Vagina (tissue), 2 donors: ENCODE results near the gene GLG1. TPM values are rescaled to one million over a fixed set of nuclear protein-coding genes. Genes with fewer than 3 reads are reported as not detected.

Source experiments
- DNase-seq, 2 donors: peaks; one replicate each; pipeline ENCODE4 v3.0.0-alpha.2; 2017; ENCODE audit errors: extremely low spot score in 2 of 2
- H3K27ac ChIP-seq: fragments of 200-600 bp; sonication (generic); one replicate; pipeline ENCODE4 v1.5.1; 2019
- H3K27me3 ChIP-seq: fragments of 200-600 bp; sonication (generic); one replicate; pipeline ENCODE4 v1.5.1; 2019
- H3K36me3 ChIP-seq, 2 donors: fragments of 200-600 bp; sonication (generic); one replicate each; pipeline ENCODE4 v1.5.1; 2017 to 2019
- H3K4me1 ChIP-seq: fragments of 200-600 bp; sonication (generic); one replicate; pipeline ENCODE4 v1.5.1; 2019
- H3K4me3 ChIP-seq, 2 donors: fragments of 200-600 bp; sonication (generic); 1 replicate in 1 of 2; 2 replicates in 1 of 2; pipeline ENCODE4 v1.5.1; 2016 to 2019
- H3K9me3 ChIP-seq: fragments of 200-600 bp; sonication (generic); one replicate; pipeline ENCODE4 v1.5.1; 2019
- POLR2A ChIP-seq, 2 donors: fragments of 450-650 bp; IDR thresholded peaks; one replicate each; pipeline ENCODE4 v1.6.1; 2017; ENCODE audit warnings: antibody characterized with exemption in 2 of 2, mild to moderate bottlenecking in 2 of 2, moderate library complexity in 2 of 2
- POLR2AphosphoS5 ChIP-seq, 2 donors: sonication (generic); formaldehyde crosslinking; IDR thresholded peaks; one replicate each; pipeline ENCODE4 v1.9.0; 2017; ENCODE audit warnings: antibody characterized with exemption in 2 of 2, mild to moderate bottlenecking in 2 of 2, low read depth in 1 of 2; ENCODE audit not compliant: insufficient read depth in 1 of 2
- intact Hi-C: fragments of 100-400 bp; cut with DNase I; formaldehyde crosslinking; loops from one replicate; pipeline ENCODE4 v1.15.1; 2023
- total RNA-seq: library from RNA; depleted of rRNA; stranded (reverse); fragments of >200 nt; gene quantifications from one replicate; pipeline ENCODE4 v1.2.3, GENCODE V29; 2016
- TF ChIP-seq, protein P1 (sequence below), 3 experiments: fragments of 450-650 bp in 2 of 3; fragments of 200-600 bp in 1 of 3; sonication (generic) in 1 of 3; IDR thresholded peaks; one replicate each; pipeline ENCODE4 v1.5.1; 2017 to 2019; ENCODE audit warnings: antibody characterized with exemption in 3 of 3, mild to moderate bottlenecking in 2 of 3, moderate library complexity in 2 of 3

Gene GLG1
- total RNA-seq, 1 donor from 2014 or later: 76.9 TPM

DNA sequence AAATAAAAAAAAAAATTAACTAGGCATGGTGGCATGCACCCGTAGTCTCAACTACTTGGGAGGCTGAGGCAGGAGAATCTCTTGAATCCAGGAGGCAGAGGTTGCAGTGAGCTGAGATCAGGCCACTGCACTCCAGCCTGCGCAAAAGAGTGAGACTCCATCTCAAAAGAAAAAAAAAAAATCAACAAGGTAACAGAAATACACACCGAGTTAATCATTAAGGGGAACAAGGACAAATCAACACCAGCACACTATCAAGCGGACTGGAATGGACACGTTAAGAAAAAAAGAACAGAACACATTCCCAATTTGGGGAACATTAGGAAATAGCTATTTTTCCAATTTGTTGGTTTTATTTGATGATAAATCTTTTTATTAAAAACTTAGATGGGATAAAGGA, 28.4 kb upstream of the GLG1 start:
- Histone ChIP-seq H3K4me3 (no peak overlapping the region), H3K27me3 (no peaks in the 10 kb centered on the region), H3K27ac (no peak overlapping the region), H3K4me1 (no peaks in the 10 kb centered on the region), H3K9me3 (no peaks in the 10 kb centered on the region), H3K36me3 (peaks cover 0 to 41% of the 10 kb centered on the region in 2 donors)
- DNase-seq: no peak
- intact Hi-C loops: no loop called here
- TF ChIP-seq POLR2A (IDR thresholded peaks at IDR 0.05) (no peak), POLR2AphosphoS5 (IDR thresholded peaks at IDR 0.05; ENCODE audit: insufficient read depth in 1 of 2, low read depth in 1 of 2) (no peak)
- TF ChIP-seq, protein P1, sequence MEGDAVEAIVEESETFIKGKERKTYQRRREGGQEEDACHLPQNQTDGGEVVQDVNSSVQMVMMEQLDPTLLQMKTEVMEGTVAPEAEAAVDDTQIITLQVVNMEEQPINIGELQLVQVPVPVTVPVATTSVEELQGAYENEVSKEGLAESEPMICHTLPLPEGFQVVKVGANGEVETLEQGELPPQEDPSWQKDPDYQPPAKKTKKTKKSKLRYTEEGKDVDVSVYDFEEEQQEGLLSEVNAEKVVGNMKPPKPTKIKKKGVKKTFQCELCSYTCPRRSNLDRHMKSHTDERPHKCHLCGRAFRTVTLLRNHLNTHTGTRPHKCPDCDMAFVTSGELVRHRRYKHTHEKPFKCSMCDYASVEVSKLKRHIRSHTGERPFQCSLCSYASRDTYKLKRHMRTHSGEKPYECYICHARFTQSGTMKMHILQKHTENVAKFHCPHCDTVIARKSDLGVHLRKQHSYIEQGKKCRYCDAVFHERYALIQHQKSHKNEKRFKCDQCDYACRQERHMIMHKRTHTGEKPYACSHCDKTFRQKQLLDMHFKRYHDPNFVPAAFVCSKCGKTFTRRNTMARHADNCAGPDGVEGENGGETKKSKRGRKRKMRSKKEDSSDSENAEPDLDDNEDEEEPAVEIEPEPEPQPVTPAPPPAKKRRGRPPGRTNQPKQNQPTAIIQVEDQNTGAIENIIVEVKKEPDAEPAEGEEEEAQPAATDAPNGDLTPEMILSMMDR (IDR thresholded peaks at IDR 0.05): no peak

DNA sequence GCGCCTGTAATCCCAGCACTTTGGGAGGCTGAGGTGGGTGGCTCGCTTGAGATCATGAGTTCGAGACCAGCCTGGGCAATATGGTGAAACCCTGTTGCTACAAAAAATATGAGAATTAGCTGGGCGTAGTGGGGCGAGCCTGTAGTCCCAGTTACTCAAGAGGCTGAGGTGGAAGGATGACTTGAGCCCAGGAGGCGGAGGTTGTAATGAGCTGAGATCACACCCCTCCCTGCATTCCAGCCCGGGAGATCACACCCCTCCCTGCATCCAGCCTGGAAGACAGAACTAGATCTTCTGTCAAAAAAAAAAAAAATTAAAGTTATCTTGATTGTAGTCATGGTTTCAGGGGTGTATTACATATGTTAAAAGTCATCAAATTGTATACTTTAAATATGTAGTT, 26.8 kb upstream of the GLG1 start:
- no peak for DNase-seq
- intact Hi-C loops: no loop called here
- H3K27me3 ChIP-seq: no peaks in the 10 kb centered on the region
- no peak for TF ChIP-seq POLR2AphosphoS5 (IDR thresholded peaks at IDR 0.05; ENCODE audit: insufficient read depth in 1 of 2, low read depth in 1 of 2)
- TF ChIP-seq, protein P1 (IDR thresholded peaks at IDR 0.05): no peak
- no peaks in the 10 kb centered on the region for H3K4me1 ChIP-seq
- H3K4me3 ChIP-seq: no peak overlapping the region
- H3K27ac ChIP-seq: no peak overlapping the region
- no peaks in the 10 kb centered on the region for H3K9me3 ChIP-seq
- peaks cover 0 to 50% of the 10 kb centered on the region in 2 donors for H3K36me3 ChIP-seq

DNA sequence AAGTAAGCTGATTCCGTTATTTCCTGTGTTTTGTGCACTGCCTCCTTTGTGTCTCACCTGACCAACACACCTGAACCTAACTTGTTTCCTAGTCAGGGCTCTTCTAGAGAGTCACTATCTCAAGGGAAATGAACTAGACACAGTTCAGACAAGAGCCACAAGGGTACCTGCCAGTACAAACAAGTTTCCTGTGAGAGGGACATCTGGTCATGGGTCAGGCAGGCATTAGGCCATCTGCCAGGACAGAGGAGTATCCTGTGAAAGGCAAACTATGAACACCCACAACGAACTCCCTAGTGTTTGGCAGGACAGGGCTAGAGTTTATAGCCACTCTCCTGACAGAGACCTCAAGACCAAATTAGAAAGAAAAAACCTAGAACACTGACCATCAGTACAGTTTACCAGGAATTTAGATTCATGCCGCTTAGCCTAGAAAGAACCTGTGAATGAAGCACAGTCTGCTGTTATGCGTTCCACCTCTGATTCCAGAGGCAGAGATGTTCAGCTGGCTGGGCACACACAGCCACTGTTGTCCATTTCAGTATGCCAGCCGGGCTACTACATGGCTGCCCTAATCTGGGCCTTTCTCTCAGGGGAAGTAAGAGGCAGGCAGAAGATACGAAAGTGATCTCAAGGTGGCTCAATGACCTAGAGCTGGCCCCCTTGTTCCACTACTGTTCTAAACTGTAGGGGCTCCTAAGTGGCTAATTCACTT, 20.7 kb upstream of the GLG1 start:
- H3K4me3 ChIP-seq: no peak overlapping the region
- DNase-seq: no peak
- no peaks in the 10 kb centered on the region for H3K4me1 ChIP-seq
- TF ChIP-seq POLR2A (IDR thresholded peaks at IDR 0.05) (no peak), POLR2AphosphoS5 (IDR thresholded peaks at IDR 0.05; ENCODE audit: insufficient read depth in 1 of 2, low read depth in 1 of 2) (no peak)
- TF ChIP-seq, protein P1 (IDR thresholded peaks at IDR 0.05): no peak
- H3K9me3 ChIP-seq: no peaks in the 10 kb centered on the region
- H3K36me3 ChIP-seq: peaks cover 0 to 83% of the 10 kb centered on the region in 2 donors
- intact Hi-C loops: no loop called here
- no peaks in the 10 kb centered on the region for H3K27me3 ChIP-seq
- H3K27ac ChIP-seq: no peak overlapping the region

DNA sequence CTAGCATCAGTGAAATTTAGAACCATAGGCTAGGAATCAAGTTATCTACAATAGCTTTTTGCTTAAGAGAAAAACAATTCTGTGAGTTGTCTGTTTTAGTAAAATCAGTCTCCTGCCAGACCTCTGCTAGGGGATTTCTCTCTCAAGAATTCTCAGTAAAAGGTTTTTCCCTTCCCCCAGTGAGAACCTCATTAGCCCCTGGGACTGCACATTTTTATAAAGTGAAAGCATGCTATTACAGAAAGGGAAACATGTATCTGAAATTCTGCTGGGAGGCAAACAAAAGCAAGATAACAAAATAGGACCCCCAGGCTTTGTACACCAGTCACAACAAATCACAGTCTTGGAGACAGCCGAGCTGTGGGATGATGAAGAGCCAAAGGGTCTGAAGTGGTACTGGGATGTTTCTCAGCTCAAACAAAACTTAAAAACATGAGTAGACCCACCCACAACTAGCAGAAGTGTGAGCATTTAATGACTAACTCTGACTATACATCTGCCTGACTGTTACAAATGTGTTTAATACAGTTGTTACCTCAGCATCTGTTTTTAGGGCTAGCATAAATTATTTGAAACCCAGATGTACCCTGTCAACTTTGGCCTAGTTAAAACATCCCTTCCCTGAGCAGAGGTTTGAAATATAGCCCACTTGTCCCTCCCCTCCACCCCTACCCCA, 20.0 kb upstream of the GLG1 start:
- Histone ChIP-seq H3K36me3 (peaks cover 0 to 82% of the 10 kb centered on the region in 2 donors), H3K27ac (no peak overlapping the region), H3K9me3 (no peaks in the 10 kb centered on the region), H3K4me1 (no peaks in the 10 kb centered on the region), H3K27me3 (no peaks in the 10 kb centered on the region), H3K4me3 (no peak overlapping the region)
- intact Hi-C loops: no loop called here
- TF ChIP-seq, protein P1 (IDR thresholded peaks at IDR 0.05): no peak
- no peak for TF ChIP-seq POLR2AphosphoS5 (IDR thresholded peaks at IDR 0.05; ENCODE audit: insufficient read depth in 1 of 2, low read depth in 1 of 2)
- TF ChIP-seq POLR2A (IDR thresholded peaks at IDR 0.05): no peak
- DNase-seq: no peak
